Stimulated activated CD8-positive, alpha-beta memory T cell treated with anti-CD3 and anti-CD28 coated beads, Interleukin-7, amount 100 ng/mL, for 48 hours (primary cell): Measurements from ENCODE around the gene SDK1.

Experiments
- DNase-seq, 2 donors: peaks; one replicate each; pipeline ENCODE4 v3.0.0-alpha.2; 2020; ENCODE audit warnings: low read depth in 1 of 2; ENCODE audit errors: extremely low read depth in 1 of 2

SDK1 gene

DNA sequence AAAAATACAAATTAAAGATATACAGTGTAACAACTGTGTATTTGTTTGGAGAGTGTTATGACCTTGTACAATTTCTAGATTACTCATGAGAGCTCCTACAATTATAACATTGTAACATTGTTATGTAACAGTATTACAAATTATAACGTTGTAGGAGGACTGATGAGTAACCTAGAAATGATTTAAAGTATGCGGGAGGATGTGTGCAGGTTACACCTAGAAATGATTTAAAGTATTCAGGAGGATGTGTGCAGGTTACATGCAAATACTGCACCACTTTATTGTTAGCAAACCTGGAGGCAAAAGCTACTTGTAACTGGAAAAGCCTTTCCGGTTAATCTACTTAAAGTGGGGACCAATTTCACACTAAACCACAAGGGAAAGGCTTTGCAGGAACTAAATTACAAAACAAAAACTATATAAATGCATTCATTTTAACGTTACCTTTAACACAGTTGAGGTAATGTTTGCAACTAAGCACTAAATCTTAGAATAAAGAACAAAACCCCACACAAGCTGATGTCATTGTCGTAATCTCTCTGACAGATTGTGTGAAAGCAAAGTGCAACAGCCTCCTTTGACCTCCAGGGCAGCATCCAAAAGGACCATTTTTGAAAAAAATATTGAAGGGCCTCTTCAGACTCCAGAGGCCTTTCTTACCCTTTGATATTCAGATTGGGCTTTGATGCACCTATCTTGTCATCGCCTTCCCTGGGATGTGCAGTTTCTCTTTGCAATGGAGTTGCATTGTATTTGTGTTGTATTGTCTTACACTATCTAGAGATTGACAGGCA, 858.9 kb downstream of the SDK1 start:
- DNase-seq, result no peak

DNA sequence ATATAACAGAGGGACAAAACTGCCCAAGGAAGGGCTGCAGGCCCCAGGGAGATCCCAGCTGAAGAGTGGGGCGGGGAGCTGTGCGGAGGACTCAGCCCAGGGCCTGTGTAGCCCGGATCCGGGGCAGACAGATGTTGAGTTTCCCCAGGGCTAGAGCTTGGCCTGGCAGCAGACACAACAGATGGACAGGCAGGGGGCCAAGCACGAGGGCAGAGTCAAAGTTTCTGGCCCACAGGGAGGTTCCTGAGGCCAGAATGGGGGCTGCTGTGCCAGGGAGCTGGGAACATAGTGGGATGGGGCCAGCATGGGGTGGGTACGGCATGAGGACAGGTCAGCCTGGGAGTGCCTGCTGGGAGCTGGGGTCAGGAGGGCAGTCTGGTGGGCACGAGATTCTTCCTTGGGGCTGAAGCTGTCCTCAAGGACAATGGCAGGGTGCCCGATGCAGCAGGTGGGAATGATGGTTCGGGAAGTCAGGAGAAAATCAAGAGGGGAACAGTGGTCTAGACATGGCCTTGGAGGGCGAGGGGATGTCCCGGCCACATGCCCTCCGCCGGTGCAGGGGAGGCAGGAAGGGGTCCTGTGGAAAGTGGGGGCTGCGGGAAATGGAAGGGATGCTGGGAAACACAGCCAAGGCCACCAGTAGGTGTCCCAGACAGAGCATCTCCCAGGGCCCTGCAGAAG, 862.0 kb downstream of the SDK1 start:
- DNase-seq, result no peak

- DNase-seq, result no peak
These were observed 862.6 kb downstream of the SDK1 start for GRCh38 chr7:4163565-4164203.

DNA sequence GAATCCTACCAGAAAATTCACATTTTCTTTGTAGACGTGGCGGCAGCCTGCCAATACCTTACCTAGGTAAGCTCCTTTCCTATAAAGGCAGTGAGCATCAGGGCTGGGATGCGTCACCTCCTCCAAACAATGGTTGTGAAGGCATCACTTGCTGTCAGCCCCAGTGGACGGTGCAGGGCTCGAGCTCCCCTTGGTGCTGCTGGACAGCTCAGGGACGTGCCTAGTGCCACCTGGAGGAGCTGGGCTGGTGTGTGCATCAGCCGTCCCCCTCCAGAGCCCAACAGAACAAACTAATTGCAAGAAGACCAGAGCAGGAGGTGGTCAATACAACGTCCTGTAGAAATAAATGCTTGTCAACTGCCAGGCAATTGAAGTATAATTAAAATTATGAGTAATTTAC, 863.5 kb downstream of the SDK1 start:
- no peak for DNase-seq

DNA sequence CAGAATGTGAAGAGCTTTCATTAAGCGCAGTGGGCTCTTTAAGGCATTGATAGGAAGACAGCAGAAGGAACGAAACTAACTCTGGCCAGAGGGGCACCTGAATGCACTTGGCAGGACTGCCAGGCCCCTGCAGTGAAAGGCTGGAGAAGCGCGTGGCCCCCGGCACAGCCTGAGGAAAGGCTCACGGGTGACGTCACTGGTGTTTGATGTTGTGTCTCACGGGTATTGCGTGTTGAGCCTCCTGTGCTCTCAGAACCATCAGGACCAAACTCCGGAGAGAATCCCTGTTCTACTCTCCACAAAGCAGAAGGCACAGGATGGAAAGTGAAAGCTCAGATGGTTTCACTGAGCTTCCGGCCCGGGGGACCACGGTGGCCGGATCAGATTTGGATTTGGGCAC, 865.3 kb downstream of the SDK1 start:
- DNase-seq, result no peak

DNA sequence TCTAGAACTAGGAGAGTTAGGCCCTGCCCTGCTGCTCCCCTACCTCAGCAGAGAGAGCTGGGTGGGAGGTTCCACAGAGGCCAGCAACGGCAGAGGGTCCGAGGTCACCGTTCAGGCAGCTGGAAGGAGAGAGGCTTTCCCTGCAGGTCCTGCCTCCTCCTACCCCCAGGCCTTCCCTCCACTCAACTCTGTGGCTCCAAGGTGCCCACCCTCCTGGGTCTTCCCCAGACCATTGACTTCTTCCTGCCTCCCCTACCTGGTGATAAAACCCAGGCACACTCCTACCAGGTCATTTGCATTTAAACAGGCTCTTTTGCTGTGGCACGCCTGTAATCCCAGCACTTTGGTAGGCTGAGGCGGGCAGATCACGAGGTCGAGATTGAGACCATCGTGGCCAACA, 865.8 kb downstream of the SDK1 start:
- no peak for DNase-seq

DNA sequence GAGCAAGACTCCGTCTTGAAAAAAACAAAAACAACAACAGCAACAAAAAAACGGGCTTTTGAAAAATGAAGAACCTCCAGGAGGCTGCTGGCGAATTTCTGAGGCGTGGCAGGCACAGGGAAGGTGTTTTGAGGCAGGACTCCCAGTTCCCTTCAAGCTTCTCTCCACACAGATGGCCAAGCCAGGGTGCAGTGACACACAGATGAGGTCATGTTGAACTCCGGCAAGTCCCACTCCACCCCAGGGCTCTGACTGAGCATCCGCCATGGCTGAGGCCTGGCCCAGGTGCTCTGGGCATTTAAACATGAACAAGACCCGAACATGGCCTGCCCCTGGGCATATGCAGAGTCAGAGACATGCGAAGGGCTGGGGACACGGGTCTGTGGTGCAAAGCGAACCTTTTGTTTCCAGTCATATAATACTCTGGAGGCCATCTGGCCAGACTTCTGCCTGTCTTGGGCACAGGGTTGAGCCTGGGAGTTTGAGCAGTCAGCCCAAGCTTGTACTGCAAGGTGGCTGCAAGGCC, 866.4 kb downstream of the SDK1 start:
- no peak for DNase-seq

GRCh38 chr7:4168041-4168440, 867.0 kb downstream of the SDK1 start:
- no peak for DNase-seq

GRCh38 chr7:4168541-4168940, 867.5 kb downstream of the SDK1 start:
- DNase-seq, result no peak

GRCh38 chr7:4169455-4169854, 868.4 kb downstream of the SDK1 start:
- DNase-seq, result no peak

DNA sequence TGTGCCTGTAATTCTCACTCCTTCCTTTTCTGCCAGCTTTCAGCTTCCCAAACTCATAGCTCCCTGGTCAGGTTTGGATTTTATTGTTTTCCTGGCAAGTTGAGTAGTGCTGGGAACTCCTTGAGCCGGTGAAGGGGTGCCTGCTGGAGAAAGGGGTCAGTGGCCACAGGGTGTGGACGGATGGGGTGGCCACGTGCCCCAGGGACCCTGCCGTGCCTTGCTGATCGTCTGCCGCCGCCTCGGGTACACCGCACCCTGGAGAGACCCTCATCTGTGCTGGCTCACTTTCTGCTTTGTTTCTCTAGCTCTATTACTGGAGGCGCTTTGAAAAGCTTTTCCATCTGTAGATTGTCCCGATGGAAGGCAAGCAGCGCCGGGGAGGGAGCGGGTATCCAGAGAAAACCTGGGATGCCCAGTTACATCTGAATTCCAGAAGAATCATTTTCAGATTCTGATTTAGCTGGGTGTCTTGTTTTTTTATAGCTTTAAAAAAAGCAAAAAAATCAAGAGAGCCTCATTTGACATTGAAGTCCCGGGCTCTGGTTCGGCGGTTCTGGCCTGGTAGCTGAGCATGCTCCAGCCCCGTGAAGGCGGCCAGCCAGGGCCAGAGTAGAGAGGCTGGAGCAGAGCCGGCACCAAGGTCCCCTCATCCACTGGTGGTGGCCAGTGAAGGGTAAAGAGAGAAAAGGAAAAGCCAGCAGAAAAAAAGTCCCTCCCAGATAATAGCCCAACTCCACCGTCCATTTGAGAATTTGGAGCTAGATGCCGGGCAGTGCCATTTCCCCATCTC, 870.1 kb downstream of the SDK1 start:
- DNase-seq, result no peak

DNA sequence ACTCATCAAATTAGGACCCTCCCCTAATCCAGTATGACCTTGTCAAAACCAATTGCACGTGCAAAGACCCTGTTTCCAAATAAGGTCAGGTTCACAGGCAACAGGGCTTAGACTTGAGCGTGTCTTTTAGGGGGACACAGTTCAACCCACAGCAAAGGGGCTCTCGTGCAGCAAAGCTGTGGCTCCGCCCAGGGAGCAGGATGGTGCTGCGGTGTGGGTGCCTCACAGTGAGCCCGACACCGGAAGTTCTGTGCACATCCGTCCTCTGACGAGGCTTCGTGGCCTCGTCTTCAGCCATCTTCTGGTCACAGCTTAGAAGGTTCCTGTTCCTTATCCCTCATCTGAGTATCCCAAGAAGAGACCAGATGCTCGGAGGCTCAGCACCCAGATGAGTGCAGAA, 871.8 kb downstream of the SDK1 start:
- DNase-seq, result no peak

- DNase-seq, result no peak
These were observed 872.6 kb downstream of the SDK1 start for GRCh38 chr7:4173615-4174014.

DNA sequence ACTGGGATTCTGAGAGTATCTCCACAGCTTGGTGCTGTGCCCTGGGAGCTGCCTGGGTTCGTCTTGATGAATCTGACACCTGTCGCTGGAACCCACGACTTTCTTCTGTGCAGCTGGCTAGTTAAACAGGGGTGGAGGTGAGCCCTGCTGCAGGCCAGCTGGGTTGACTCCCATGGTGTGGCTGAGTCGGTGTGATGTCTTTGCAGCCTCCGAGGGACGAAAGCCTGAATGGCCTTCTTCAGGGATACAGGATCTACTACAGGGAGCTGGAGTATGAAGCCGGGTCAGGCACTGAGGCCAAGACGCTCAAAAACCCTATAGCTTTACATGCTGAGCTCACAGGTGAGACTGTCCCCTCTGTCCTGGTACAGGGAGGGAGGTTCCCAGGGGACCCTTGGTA, 873.0 kb downstream of the SDK1 start:
- DNase-seq, result no peak

DNA sequence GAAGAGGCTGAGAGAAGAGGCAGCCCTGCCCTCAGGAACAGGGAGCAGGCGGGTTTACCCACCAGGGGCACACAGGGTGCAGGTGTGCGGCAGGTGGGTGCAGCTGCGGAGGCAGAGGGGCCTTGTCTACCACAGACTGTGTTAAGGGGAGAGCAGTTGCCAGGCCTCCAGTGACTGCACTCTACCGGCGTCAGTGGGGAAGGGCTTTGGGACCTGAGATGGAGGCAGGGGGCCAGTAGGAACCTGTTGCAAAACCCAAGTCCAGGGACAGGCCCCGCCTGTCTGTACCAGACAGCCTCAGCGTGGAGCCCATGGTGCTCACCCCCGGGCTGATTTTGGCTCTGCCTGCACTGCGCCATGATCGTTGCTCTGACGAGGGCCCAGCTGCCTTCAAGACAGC, 873.4 kb downstream of the SDK1 start:
- no peak for DNase-seq

DNA sequence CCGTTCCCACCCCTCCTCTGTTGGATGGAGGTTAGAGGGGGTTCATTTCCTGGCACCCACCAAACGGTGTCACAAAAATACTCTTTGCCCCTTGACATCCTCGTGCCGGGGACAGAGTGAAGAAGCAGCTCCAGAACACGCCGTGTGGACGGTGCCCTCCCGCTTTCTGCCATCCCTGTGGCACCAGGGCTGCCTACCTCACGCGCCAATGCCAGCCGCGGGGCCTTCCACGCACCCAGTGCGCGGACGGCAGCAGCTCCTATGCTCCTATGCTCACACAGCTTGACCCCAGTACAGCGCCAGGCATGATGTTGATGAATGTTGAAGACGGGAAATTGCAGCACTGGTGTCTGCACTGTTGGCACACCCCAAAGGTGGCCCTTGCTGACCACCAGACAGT, 873.8 kb downstream of the SDK1 start:
- no peak for DNase-seq

DNA sequence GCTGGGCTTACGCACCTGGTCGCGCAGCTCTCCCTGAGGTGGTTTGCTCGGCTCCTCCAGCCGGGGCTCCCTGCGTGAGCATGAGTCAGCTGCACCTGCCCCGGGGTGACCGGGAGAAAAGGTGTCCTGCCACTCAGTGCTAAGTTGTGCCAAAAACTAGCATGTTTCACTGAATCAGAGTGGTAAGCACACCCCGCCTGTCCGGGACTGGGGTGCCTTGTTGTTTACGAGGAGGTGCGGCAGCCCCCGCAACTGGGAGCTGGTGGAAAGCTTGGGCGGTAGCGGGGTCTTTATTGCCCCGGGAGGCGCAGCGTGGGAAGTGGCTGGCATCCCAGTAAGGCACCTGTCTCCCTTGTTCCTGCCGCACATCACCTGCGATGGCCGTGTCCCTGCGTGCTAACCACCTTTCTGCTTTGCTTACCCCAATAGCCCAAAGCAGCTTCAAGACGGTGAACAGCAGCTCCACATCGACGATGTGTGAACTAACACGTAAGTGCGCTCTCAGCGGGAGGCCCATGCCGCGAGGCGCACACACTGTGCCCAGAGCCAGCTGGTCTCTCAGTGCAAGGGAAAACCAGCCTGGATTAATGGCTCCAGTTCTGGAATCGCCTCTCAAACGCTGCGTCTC, 874.4 kb downstream of the SDK1 start:
- no peak for DNase-seq

DNA sequence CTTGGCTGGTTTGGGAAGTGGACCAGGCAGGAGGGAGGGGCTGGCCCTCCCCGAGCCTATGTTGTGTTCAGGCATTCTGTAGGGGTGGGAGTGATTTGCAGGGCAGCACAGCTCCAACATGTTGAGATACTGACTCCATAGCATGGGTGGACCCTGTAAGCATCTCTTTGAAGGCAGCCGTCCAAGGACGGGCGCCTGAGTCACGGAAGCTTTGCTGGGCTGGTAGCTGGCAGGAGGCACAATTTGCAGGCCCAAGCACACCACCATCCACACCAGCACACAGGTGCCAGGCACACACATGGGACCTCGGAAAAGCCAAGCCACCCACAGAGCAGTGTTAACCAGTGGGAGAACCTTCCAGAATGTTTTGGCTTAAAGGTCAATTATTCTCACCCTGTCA, 875.9 kb downstream of the SDK1 start:
- DNase-seq, result no peak

GRCh38 chr7:4178416-4178815, 877.4 kb downstream of the SDK1 start:
- no peak for DNase-seq

GRCh38 chr7:4178916-4179687, 878.0 kb downstream of the SDK1 start:
- no peak for DNase-seq
